Brain microvascular endothelial cell (primary cell): ENCODE measurements around the gene OCSTAMP.

ENCODE experiments used
- DNase-seq: peaks from one replicate; pipeline ENCODE4 v3.0.0-alpha.2; 2020
- H3K27ac ChIP-seq: fragments of 250-450 bp; sonication (Bioruptor Pico); 2 replicates; pipeline ENCODE4 v1.5.1; 2020; ENCODE audit warnings: mild to moderate bottlenecking, moderate library complexity
- H3K27me3 ChIP-seq: fragments of 250-450 bp; sonication (Bioruptor Pico); replicated peaks from 2 replicates; pipeline ENCODE4 v1.5.1; 2020; ENCODE audit warnings: mild to moderate bottlenecking
- H3K36me3 ChIP-seq: fragments of 250-450 bp; sonication (Bioruptor Pico); replicated peaks from 2 replicates; pipeline ENCODE4 v1.5.1; 2020; ENCODE audit warnings: mild to moderate bottlenecking
- H3K4me3 ChIP-seq: 2 replicates; pipeline ENCODE4 v1.5.1; 2011; ENCODE audit warnings: low read depth, mild to moderate bottlenecking, control low read depth, low read length, moderate library complexity
- in situ Hi-C: cut with HindIII; loops from 2 replicates; pipeline ENCODE4 v1.10.0; 2017; ENCODE audit warnings: low sequenced_read_pairs, low pct_ligation_motif_present
- TF ChIP-seq, protein P1 (sequence below): IDR thresholded peaks from 2 replicates; pipeline ENCODE4 v1.5.1; 2011; ENCODE audit warnings: low read depth, mild to moderate bottlenecking, moderate library complexity, low read length, control low read depth, inconsistent platforms; ENCODE audit errors: missing control alignments

The OCSTAMP gene

DNA sequence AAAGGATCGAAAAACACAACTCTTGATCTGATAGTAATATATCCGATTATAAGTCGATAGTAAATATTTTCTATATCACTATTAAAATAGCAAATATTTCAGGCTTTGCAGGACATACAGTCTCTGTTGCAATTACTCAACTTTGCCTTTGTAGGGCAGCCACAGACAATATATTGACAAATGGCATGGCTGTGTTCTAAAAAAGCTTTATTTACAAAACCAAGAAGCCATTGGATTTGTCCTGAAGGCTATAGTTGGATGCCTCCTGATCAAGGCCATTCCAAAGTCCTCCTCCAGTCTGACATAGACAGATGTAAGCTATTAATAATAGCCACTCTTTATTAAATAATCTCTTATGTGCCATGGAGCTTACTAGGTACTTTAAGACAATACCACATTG is 5.9 kb downstream of the OCSTAMP start:
- H3K27me3 ChIP-seq: no peaks in the 10 kb centered on the region
- H3K4me3 ChIP-seq: no peak overlapping the region
- H3K36me3 ChIP-seq: no peaks in the 10 kb centered on the region
- TF ChIP-seq, protein P1, sequence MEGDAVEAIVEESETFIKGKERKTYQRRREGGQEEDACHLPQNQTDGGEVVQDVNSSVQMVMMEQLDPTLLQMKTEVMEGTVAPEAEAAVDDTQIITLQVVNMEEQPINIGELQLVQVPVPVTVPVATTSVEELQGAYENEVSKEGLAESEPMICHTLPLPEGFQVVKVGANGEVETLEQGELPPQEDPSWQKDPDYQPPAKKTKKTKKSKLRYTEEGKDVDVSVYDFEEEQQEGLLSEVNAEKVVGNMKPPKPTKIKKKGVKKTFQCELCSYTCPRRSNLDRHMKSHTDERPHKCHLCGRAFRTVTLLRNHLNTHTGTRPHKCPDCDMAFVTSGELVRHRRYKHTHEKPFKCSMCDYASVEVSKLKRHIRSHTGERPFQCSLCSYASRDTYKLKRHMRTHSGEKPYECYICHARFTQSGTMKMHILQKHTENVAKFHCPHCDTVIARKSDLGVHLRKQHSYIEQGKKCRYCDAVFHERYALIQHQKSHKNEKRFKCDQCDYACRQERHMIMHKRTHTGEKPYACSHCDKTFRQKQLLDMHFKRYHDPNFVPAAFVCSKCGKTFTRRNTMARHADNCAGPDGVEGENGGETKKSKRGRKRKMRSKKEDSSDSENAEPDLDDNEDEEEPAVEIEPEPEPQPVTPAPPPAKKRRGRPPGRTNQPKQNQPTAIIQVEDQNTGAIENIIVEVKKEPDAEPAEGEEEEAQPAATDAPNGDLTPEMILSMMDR: no peak
- no peak overlapping the region for H3K27ac ChIP-seq
- in situ Hi-C loops: no loop called here
- no peak for DNase-seq

DNA sequence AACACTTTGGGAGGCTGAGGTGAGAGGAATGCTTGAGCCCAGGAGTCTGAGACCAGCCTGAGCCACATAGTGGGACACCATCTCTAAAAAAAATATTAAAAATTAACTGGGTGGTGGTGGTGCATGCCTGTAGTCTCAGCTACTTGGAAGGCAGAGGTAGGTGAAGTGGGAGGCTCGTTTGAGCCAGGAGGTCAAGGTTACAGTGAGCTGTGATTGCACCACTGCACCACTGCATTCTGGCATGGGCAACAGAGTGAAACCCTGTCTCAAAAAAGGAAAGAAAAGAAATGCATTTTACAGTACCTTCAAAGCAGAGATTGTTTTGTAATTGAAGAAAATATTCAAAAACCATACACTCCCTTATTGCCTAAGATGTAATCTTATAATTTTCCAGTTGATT is 6.5 kb downstream of the OCSTAMP start:
- Histone ChIP-seq H3K27ac (no peak overlapping the region), H3K36me3 (no peaks in the 10 kb centered on the region), H3K27me3 (no peaks in the 10 kb centered on the region), H3K4me3 (no peak overlapping the region)
- TF ChIP-seq, protein P1: no peak
- in situ Hi-C loops: no loop called here
- DNase-seq: no peak

DNA sequence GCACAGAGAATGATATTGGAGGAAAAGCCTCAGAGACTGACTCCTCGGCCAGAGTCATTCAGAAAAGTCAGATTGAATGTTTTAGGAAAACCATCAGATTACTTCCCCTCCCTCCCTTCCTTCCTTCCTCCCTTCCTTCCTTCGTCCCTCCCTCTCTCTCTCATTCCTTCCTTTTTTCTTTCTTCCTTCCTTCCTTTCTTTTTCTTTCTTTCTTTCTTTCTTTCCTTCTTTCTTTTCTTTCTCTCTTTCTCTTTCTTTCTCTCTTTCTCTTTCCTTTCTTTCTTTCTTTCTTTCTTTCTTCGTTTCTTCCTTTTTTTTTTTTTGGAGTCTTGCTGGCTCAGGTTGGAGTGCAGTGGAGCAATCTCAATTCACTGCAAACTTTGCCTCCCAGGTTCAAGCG is 7.4 kb downstream of the OCSTAMP start:
- TF ChIP-seq, protein P1: no peak
- in situ Hi-C loops: no loop called here
- Histone ChIP-seq H3K27me3 (no peaks in the 10 kb centered on the region), H3K4me3 (no peak overlapping the region), H3K27ac (no peak overlapping the region), H3K36me3 (no peaks in the 10 kb centered on the region)
- no peak for DNase-seq

DNA sequence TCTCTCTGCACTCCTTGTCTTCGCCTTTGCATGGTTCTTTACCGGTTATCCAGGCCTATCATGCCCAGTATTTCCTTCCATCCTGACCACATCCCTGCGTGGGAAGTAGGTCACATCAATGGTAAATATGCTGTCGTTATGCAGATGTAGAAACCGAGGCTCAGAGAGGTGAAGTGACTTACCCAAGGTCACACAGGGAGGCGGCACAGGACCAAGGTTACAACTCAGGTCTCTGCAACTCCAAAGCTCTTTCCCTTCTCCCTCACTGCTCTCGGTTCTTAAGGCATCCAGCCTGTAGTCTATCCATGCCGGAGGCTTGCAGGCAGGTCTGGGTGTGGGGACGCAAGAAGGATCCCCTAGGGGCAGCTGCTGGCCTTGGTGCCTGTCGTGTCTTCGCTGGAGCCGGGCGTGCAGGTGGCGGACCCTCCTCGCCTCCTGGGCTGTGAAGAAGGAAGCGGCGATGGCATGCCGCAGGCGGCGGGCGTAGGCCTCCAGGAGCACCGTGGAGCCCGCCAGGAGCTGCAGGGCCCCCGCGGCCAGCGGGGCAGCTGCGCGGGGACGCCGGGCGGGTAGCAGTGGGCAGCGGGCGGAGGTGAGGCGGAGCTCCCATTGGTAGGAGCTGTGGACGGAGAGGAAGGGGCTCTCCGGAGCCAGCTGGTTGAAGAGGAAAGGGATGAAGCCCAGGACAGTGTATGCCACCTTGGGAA is 9.1 kb downstream of the OCSTAMP start:
- no peak for DNase-seq
- Histone ChIP-seq H3K27ac (no peak overlapping the region), H3K36me3 (no peaks in the 10 kb centered on the region), H3K27me3 (no peaks in the 10 kb centered on the region), H3K4me3 (no peak overlapping the region)
- in situ Hi-C loops: no loop called here
- TF ChIP-seq, protein P1: no peak

DNA sequence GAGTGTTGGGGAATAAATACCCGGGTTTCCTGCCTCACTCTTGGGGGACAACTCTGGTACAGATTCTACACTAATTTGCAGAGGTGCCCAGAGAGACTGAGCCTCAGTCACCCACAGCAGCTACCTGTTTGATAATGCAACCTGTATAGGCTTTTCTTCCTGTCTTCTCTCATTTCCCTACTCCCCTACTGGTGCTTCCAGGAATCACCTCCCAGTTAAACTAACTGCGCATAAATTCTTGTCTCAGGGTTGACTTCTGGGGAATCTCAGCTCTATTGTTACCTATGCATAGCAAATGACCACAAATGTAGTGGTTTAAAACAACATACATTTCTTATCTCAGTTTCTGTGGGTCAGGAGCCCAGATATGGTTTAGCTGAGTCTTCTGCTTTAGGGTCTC is 11.3 kb downstream of the OCSTAMP start:
- H3K27ac ChIP-seq: no peak overlapping the region
- H3K36me3 ChIP-seq: no peaks in the 10 kb centered on the region
- DNase-seq: no peak
- in situ Hi-C loops: no loop called here
- H3K4me3 ChIP-seq: no peak overlapping the region
- no peaks in the 10 kb centered on the region for H3K27me3 ChIP-seq
- TF ChIP-seq, protein P1: no peak

DNA sequence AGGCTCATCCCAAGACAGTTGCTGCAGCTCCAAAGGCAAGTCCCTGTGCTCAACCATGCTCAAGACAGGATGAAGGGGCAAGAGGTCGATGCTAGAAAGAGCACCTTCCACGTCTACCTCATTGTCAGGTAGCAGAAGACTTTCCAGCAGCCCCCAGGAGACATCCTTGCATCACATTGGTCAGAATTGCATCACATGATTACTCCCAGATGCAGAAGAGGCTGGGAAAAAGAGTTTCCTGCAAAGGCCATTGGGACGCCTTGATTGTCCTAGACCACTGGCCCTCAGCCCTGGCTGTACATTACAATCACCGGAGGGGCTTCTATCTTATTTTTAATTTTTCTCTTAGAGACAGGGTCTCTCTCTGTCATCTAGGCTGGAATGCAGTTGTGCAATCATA is 19.8 kb downstream of the OCSTAMP start:
- no peak for DNase-seq
- no peaks in the 10 kb centered on the region for H3K27me3 ChIP-seq
- no peak overlapping the region for H3K4me3 ChIP-seq
- H3K27ac ChIP-seq: no peak overlapping the region
- H3K36me3 ChIP-seq: no peaks in the 10 kb centered on the region
- TF ChIP-seq, protein P1: no peak
- in situ Hi-C loops: no loop called here
